Memory B cell (primary cell): Measurements from ENCODE around the gene CDKN2AIPNL.

Experiments
- ATAC-seq: fragments of 150-1000 bp; cut with Tn5 transposase; 2 replicates; pipeline ENCODE4 v1.10.0; 2021; ENCODE audit warnings: low read depth, mild to moderate bottlenecking, moderate library complexity
- DNase-seq, 2 donors: peaks; one replicate each; pipeline ENCODE4 v3.0.0; 2022; ENCODE audit warnings: low spot score in 2 of 2
- H3K27ac Mint-ChIP-seq: one replicate; pipeline ENCODE4 v1.8.0; 2022; ENCODE audit warnings: mild to moderate bottlenecking, moderate library complexity, mixed read lengths
- H3K27me3 Mint-ChIP-seq: one replicate; pipeline ENCODE4 v1.8.0; 2022; ENCODE audit warnings: mixed read lengths
- H3K36me3 Mint-ChIP-seq: one replicate; pipeline ENCODE4 v1.8.0; 2022; ENCODE audit warnings: mild to moderate bottlenecking, mixed read lengths
- H3K4me1 Mint-ChIP-seq: one replicate; pipeline ENCODE4 v1.8.0; 2022; ENCODE audit warnings: mixed read lengths
- H3K4me3 Mint-ChIP-seq: one replicate; pipeline ENCODE4 v1.8.0; 2022; ENCODE audit warnings: mild to moderate bottlenecking, moderate library complexity, mixed read lengths
- H3K9me3 Mint-ChIP-seq: one replicate; pipeline ENCODE4 v1.8.0; 2022; ENCODE audit warnings: mixed read lengths

Gene CDKN2AIPNL

DNA sequence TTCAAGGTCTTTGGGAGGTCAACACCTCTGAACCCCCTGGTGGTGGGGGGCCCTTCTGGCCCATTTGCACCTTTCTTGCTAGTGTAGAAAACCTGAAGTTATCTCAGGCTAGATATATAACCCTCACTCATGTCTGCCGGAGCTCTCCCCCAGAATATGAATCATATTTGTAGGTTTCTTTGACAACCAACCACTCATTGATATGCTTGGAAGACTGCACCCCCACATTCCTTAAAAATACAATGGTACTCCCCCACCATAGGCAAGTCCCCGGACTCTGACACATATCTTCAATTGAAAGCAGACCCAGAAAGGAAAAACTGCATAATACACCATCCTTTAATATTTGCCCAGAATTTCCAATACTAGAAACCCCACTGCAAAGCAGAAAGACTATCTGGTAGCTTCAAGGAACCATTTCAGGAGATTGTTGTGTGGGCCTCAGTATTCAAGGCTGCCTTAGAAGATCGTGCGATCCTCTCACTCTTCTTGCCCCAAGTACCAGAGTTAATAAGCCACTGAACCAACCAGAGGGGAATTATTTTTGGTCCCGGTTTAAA, 41.3 kb downstream of the CDKN2AIPNL start:
- peaks cover 6% of the 10 kb centered on the region for H3K36me3 Mint-ChIP-seq
- peak; percentile 6 for ATAC-seq
- H3K27ac Mint-ChIP-seq = peak overlapping the region; percentile 99
- H3K9me3 Mint-ChIP-seq = no peaks in the 10 kb centered on the region
- no peak for DNase-seq
- peak overlapping the region; percentile 96 for H3K4me3 Mint-ChIP-seq
- H3K4me1 Mint-ChIP-seq = peaks cover 38% of the 10 kb centered on the region
- no peaks in the 10 kb centered on the region for H3K27me3 Mint-ChIP-seq

DNA sequence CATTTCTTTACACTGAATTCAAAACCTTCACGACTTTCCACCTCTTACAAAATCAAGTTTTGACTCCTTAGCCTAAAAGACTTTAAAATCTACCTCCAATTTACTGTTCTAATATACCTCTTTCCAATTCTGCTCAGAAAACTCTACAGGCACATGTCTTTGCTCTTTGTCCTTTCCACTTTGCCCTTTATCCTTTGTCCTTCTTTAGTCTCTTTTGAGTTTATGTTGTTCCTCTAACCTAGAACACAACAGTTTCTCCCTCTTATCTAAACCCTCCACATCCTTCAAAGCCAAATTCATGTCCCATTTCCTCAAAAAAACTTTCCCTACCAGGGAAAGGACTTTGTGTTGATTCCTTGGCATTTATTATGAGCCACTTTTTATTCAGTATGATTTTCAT, 46.1 kb downstream of the CDKN2AIPNL start:
- H3K27ac Mint-ChIP-seq = no peak overlapping the region
- peaks cover 4% of the 10 kb centered on the region for H3K36me3 Mint-ChIP-seq
- peaks cover 18% of the 10 kb centered on the region for H3K4me1 Mint-ChIP-seq
- DNase-seq = no peak
- no peak for ATAC-seq
- no peaks in the 10 kb centered on the region for H3K27me3 Mint-ChIP-seq
- H3K4me3 Mint-ChIP-seq = no peak overlapping the region
- no peaks in the 10 kb centered on the region for H3K9me3 Mint-ChIP-seq

DNA sequence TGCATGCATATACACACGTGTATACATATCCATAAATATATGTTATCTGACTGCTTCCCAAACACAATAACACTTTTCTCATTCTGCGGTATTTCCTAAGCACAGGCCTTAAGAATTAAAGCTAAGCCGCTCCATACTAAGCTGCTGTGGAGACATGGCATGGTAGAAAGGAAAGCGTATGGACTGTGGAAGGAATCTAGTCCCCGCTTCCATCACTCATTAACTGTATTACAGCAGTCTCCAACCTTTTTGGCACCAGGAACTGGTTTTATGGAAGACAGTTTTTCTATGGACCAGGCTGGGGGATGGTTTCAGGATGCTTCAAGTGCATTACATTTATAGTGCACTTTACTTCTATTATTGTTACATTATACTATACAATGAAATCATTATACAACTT, 56.0 kb downstream of the CDKN2AIPNL start:
- no peaks in the 10 kb centered on the region for H3K27me3 Mint-ChIP-seq
- DNase-seq = no peak
- no peaks in the 10 kb centered on the region for H3K9me3 Mint-ChIP-seq
- no peak overlapping the region for H3K27ac Mint-ChIP-seq
- peaks cover 2% of the 10 kb centered on the region for H3K4me1 Mint-ChIP-seq
- peaks cover 8% of the 10 kb centered on the region for H3K36me3 Mint-ChIP-seq
- no peak overlapping the region for H3K4me3 Mint-ChIP-seq
- no peak for ATAC-seq
